ENCODE measurements around the gene FARP2. TPM values are rescaled to one million over a fixed set of nuclear protein-coding genes. Genes with fewer than 3 reads are reported as not detected.
"Not testable (repeated sequence)": the region's sequence is repeated elsewhere in the genome, so short reads cannot be mapped to it uniquely, and the experiment has no call there.

FARP2 gene
- total RNA-seq, 1 experiment from 2014 or later: 37.2 TPM

- no peak for TF ChIP-seq CTCF (IDR thresholded peaks at IDR 0.05; ENCODE audit: insufficient read depth in 1 of 2, low read depth in 1 of 2, low read length in 1 of 2, severe bottlenecking in 1 of 2, unreplicated experiment in 1 of 2)
- DNase-seq: no peak
- no peak overlapping the region for H3K4me3 ChIP-seq (ENCODE audit: low read depth, low read length)
- H3K4me1 Mint-ChIP-seq (ENCODE audit: low read depth, unreplicated experiment): no peaks in the 10 kb centered on the region
- CTCF ChIA-PET: no interaction called here
- H3K4me1 ChIP-seq: no peaks in the 10 kb centered on the region
- no peaks in the 10 kb centered on the region for H3K27me3 Mint-ChIP-seq (ENCODE audit: insufficient read depth, unreplicated experiment)
- peaks cover under 1% of the 10 kb centered on the region for H3K9me3 Mint-ChIP-seq (ENCODE audit: unreplicated experiment)
- H3K4me3 Mint-ChIP-seq (ENCODE audit: unreplicated experiment): no peak overlapping the region
- no peaks in the 10 kb centered on the region for H3K9me3 ChIP-seq
- POLR2A ChIA-PET: no interaction called here
- no peaks in the 10 kb centered on the region for H3K27me3 ChIP-seq (replicated peaks; ENCODE audit: control insufficient read depth, insufficient read depth, low read length)
- intact Hi-C loops (cut with micrococcal nuclease; ENCODE audit: unreplicated experiment): no loop called here
- peaks cover 26% of the 10 kb centered on the region for H3K36me3 Mint-ChIP-seq (ENCODE audit: insufficient read depth, unreplicated experiment)
- no peaks in the 10 kb centered on the region for H3K36me3 ChIP-seq (ENCODE audit: control insufficient read depth, insufficient read depth, low read length)
- no peak overlapping the region for H3K27ac Mint-ChIP-seq (ENCODE audit: unreplicated experiment)
- BruUV-seq (replicated peaks): no TSS peak
Measured at GRCh38 chr2:241417626-241418025, 61.5 kb downstream of the FARP2 start.

- no peak overlapping the region for H3K4me3 ChIP-seq (ENCODE audit: low read depth, low read length)
- H3K9me3 ChIP-seq: no peaks in the 10 kb centered on the region
- POLR2A ChIA-PET: no interaction called here
- Mint-ChIP-seq H3K27ac (ENCODE audit: unreplicated experiment) (no peak overlapping the region), H3K4me1 (ENCODE audit: low read depth, unreplicated experiment) (no peaks in the 10 kb centered on the region), H3K27me3 (ENCODE audit: insufficient read depth, unreplicated experiment) (no peaks in the 10 kb centered on the region), H3K9me3 (ENCODE audit: unreplicated experiment) (peaks cover 21% of the 10 kb centered on the region), H3K36me3 (ENCODE audit: insufficient read depth, unreplicated experiment) (peaks cover 39% of the 10 kb centered on the region), H3K4me3 (ENCODE audit: unreplicated experiment) (no peak overlapping the region)
- intact Hi-C loops (cut with micrococcal nuclease; ENCODE audit: unreplicated experiment): no loop called here
- no peaks in the 10 kb centered on the region for H3K27me3 ChIP-seq (replicated peaks; ENCODE audit: control insufficient read depth, insufficient read depth, low read length)
- BruUV-seq (replicated peaks): no TSS peak
- TF ChIP-seq CTCF (IDR thresholded peaks at IDR 0.05; ENCODE audit: insufficient read depth in 1 of 2, low read depth in 1 of 2, low read length in 1 of 2, severe bottlenecking in 1 of 2, unreplicated experiment in 1 of 2): no peak
- CTCF ChIA-PET: no interaction called here
- no peak for DNase-seq
- no peaks in the 10 kb centered on the region for H3K4me1 ChIP-seq
- H3K36me3 ChIP-seq (ENCODE audit: control insufficient read depth, insufficient read depth, low read length): no peaks in the 10 kb centered on the region
Measured at GRCh38 chr2:241421330-241421729, 65.2 kb downstream of the FARP2 start.

- CTCF ChIA-PET; H3K9me3 ChIP-seq; H3K4me1 ChIP-seq; DNase-seq; H3K4me3 Mint-ChIP-seq (ENCODE audit: unreplicated experiment); H3K27me3 Mint-ChIP-seq (ENCODE audit: insufficient read depth, unreplicated experiment); H3K4me1 Mint-ChIP-seq (ENCODE audit: low read depth, unreplicated experiment); intact Hi-C loops (cut with micrococcal nuclease; ENCODE audit: unreplicated experiment); H3K27me3 ChIP-seq (replicated peaks; ENCODE audit: control insufficient read depth, insufficient read depth, low read length); H3K4me3 ChIP-seq (ENCODE audit: low read depth, low read length); BruUV-seq (replicated peaks); POLR2A ChIA-PET; H3K27ac Mint-ChIP-seq (ENCODE audit: unreplicated experiment); H3K36me3 ChIP-seq (ENCODE audit: control insufficient read depth, insufficient read depth, low read length): not testable (repeated sequence)
- peaks cover 34% of the 10 kb centered on the region for H3K36me3 Mint-ChIP-seq (ENCODE audit: insufficient read depth, unreplicated experiment)
- peaks cover 21% of the 10 kb centered on the region for H3K9me3 Mint-ChIP-seq (ENCODE audit: unreplicated experiment)
Measured at GRCh38 chr2:241421942-241422341, 65.9 kb downstream of the FARP2 start.

- Histone ChIP-seq H3K27me3 (replicated peaks; ENCODE audit: control insufficient read depth, insufficient read depth, low read length) (no peaks in the 10 kb centered on the region), H3K4me3 (ENCODE audit: low read depth, low read length) (no peak overlapping the region), H3K9me3 (no peaks in the 10 kb centered on the region), H3K36me3 (ENCODE audit: control insufficient read depth, insufficient read depth, low read length) (no peaks in the 10 kb centered on the region), H3K4me1 (no peaks in the 10 kb centered on the region)
- ChIA-PET POLR2A (no interaction called here), CTCF (no interaction called here)
- TF ChIP-seq CTCF (IDR thresholded peaks at IDR 0.05; ENCODE audit: insufficient read depth in 1 of 2, low read depth in 1 of 2, low read length in 1 of 2, severe bottlenecking in 1 of 2, unreplicated experiment in 1 of 2): no peak
- H3K4me3 Mint-ChIP-seq (ENCODE audit: unreplicated experiment): no peak overlapping the region
- no peaks in the 10 kb centered on the region for H3K27me3 Mint-ChIP-seq (ENCODE audit: insufficient read depth, unreplicated experiment)
- no peak for DNase-seq
- no peak overlapping the region for H3K27ac Mint-ChIP-seq (ENCODE audit: unreplicated experiment)
- H3K36me3 Mint-ChIP-seq (ENCODE audit: insufficient read depth, unreplicated experiment): peaks cover 32% of the 10 kb centered on the region
- peaks cover 21% of the 10 kb centered on the region for H3K9me3 Mint-ChIP-seq (ENCODE audit: unreplicated experiment)
- intact Hi-C loops (cut with micrococcal nuclease; ENCODE audit: unreplicated experiment): no loop called here
- H3K4me1 Mint-ChIP-seq (ENCODE audit: low read depth, unreplicated experiment): no peaks in the 10 kb centered on the region
- no TSS peak for BruUV-seq (replicated peaks)
Measured at GRCh38 chr2:241422350-241422749, 66.3 kb downstream of the FARP2 start.

- H3K36me3 ChIP-seq (ENCODE audit: control insufficient read depth, insufficient read depth, low read length); H3K4me3 Mint-ChIP-seq (ENCODE audit: unreplicated experiment); H3K4me3 ChIP-seq (ENCODE audit: low read depth, low read length); H3K27me3 ChIP-seq (replicated peaks; ENCODE audit: control insufficient read depth, insufficient read depth, low read length); H3K27ac Mint-ChIP-seq (ENCODE audit: unreplicated experiment); CTCF ChIA-PET; BruUV-seq (replicated peaks); intact Hi-C loops (cut with micrococcal nuclease; ENCODE audit: unreplicated experiment); DNase-seq; POLR2A ChIA-PET; H3K9me3 ChIP-seq; H3K4me1 Mint-ChIP-seq (ENCODE audit: low read depth, unreplicated experiment); H3K27me3 Mint-ChIP-seq (ENCODE audit: insufficient read depth, unreplicated experiment); H3K4me1 ChIP-seq: not testable (repeated sequence)
- peaks cover 28% of the 10 kb centered on the region for H3K36me3 Mint-ChIP-seq (ENCODE audit: insufficient read depth, unreplicated experiment)
- peaks cover 21% of the 10 kb centered on the region for H3K9me3 Mint-ChIP-seq (ENCODE audit: unreplicated experiment)
Measured at GRCh38 chr2:241423489-241423888, 67.4 kb downstream of the FARP2 start.

Data from Caco-2 (cell line).